KMS-11 (cell line): ENCODE results near the gene LXN.

ENCODE experiments used
- H2AFZ ChIP-seq: fragments of 200-600 bp; sonication (generic); 2 replicates; pipeline ENCODE4 v1.6.1; 2016; ENCODE audit warnings: antibody characterized with exemption, mixed run types, low read depth
- H3K27ac ChIP-seq: fragments of 200-600 bp; sonication (generic); 2 replicates; pipeline ENCODE4 v1.6.1; 2016; ENCODE audit warnings: mild to moderate bottlenecking, mixed run types
- H3K27me3 ChIP-seq: fragments of 200-600 bp; sonication (generic); 2 replicates; pipeline ENCODE4 v1.6.1; 2017; ENCODE audit warnings: mild to moderate bottlenecking, low read depth, mixed run types, moderate library complexity; ENCODE audit not compliant: insufficient read depth
- H3K36me3 ChIP-seq: fragments of 200-600 bp; sonication (generic); 2 replicates; pipeline ENCODE4 v1.6.1; 2017; ENCODE audit warnings: mild to moderate bottlenecking, mixed run types; ENCODE audit not compliant: insufficient read depth
- H3K4me1 ChIP-seq: fragments of 200-600 bp; sonication (generic); 2 replicates; pipeline ENCODE4 v1.6.1; 2016; ENCODE audit warnings: mild to moderate bottlenecking, low read depth, mixed run types; ENCODE audit not compliant: poor library complexity, severe bottlenecking
- H3K4me2 ChIP-seq: fragments of 200-600 bp; sonication (generic); 2 replicates; pipeline ENCODE4 v1.7.0; 2016; ENCODE audit warnings: mild to moderate bottlenecking, mixed run types
- H3K4me3 ChIP-seq: fragments of 200-600 bp; sonication (generic); IDR thresholded peaks from 2 replicates; pipeline ENCODE4 v1.6.1; 2017; ENCODE audit warnings: low read depth, low read length, mixed read lengths; ENCODE audit not compliant: insufficient read depth
- H3K79me2 ChIP-seq: fragments of 200-600 bp; sonication (generic); 2 replicates; pipeline ENCODE4 v1.6.1; 2016; ENCODE audit warnings: low read depth, mixed run types; ENCODE audit not compliant: insufficient read depth
- H3K9ac ChIP-seq: fragments of 200-600 bp; sonication (generic); 2 replicates; pipeline ENCODE4 v1.6.1; 2016; ENCODE audit warnings: mild to moderate bottlenecking, mixed run types
- H4K20me1 ChIP-seq: fragments of 200-600 bp; sonication (generic); 2 replicates; pipeline ENCODE4 v1.6.1; 2016; ENCODE audit warnings: mild to moderate bottlenecking, mixed run types; ENCODE audit not compliant: insufficient read depth
- CTCF ChIP-seq: fragments of 200-600 bp; sonication (generic); conservative IDR thresholded peaks from 2 replicates; pipeline ENCODE4 v1.6.1; 2017; ENCODE audit warnings: low read depth, mild to moderate bottlenecking, antibody characterized with exemption, low read length, moderate library complexity, mixed read lengths

The LXN gene

GRCh38 chr3:158642005-158642404 lies 30.4 kb downstream of the LXN start:
- no peak overlapping the region for H3K4me3 ChIP-seq
- H3K27ac ChIP-seq: no peak overlapping the region
- H3K79me2 ChIP-seq: peaks cover 23% of the 10 kb centered on the region
- H3K4me2 ChIP-seq: no peak overlapping the region
- H3K27me3 ChIP-seq: no peaks in the 10 kb centered on the region
- H3K9ac ChIP-seq: no peak overlapping the region
- no peaks in the 10 kb centered on the region for H4K20me1 ChIP-seq
- no peaks in the 10 kb centered on the region for H3K36me3 ChIP-seq
- H2AFZ ChIP-seq: no peak overlapping the region
- peaks cover 8% of the 10 kb centered on the region for H3K4me1 ChIP-seq
- TF ChIP-seq CTCF: no peak

- Histone ChIP-seq H3K4me3 (no peak overlapping the region), H3K79me2 (peaks cover 12% of the 10 kb centered on the region), H3K4me2 (no peak overlapping the region), H3K9ac (no peak overlapping the region), H3K27ac (no peak overlapping the region), H3K36me3 (no peaks in the 10 kb centered on the region), H3K4me1 (peaks cover 4% of the 10 kb centered on the region), H4K20me1 (no peaks in the 10 kb centered on the region), H2AFZ (no peak overlapping the region), H3K27me3 (no peaks in the 10 kb centered on the region)
- TF ChIP-seq CTCF: no peak
Measured at GRCh38 chr3:158640646-158641045, 31.8 kb downstream of the LXN start.

- H3K79me2 ChIP-seq: no peaks in the 10 kb centered on the region
- H2AFZ ChIP-seq: no peak overlapping the region
- H3K36me3 ChIP-seq: no peaks in the 10 kb centered on the region
- H3K9ac ChIP-seq: no peak overlapping the region
- H3K4me3 ChIP-seq: no peak overlapping the region
- no peak for TF ChIP-seq CTCF
- H3K27me3 ChIP-seq: no peaks in the 10 kb centered on the region
- no peaks in the 10 kb centered on the region for H3K4me1 ChIP-seq
- no peak overlapping the region for H3K27ac ChIP-seq
- no peak overlapping the region for H3K4me2 ChIP-seq
- H4K20me1 ChIP-seq: no peaks in the 10 kb centered on the region
Measured at GRCh38 chr3:158631981-158632380, 40.5 kb downstream of the LXN start.

GRCh38 chr3:158625881-158626280 lies 46.6 kb downstream of the LXN start:
- Histone ChIP-seq H3K9ac (no peak overlapping the region), H3K36me3 (no peaks in the 10 kb centered on the region), H3K4me2 (no peak overlapping the region), H3K27me3 (no peaks in the 10 kb centered on the region), H4K20me1 (no peaks in the 10 kb centered on the region), H3K4me1 (peaks cover 5% of the 10 kb centered on the region), H3K27ac (no peak overlapping the region), H3K4me3 (no peak overlapping the region), H3K79me2 (no peaks in the 10 kb centered on the region), H2AFZ (no peak overlapping the region)
- no peak for TF ChIP-seq CTCF
